SK-N-SH (cell line): ENCODE data around the gene TICRR. TPM values are rescaled to one million over a fixed set of nuclear protein-coding genes. Genes with fewer than 3 reads are reported as not detected.
A peak's percentile ranks its signal among the peaks of the same experiment; 100 is the strongest.

Source experiments
- CTCF ChIA-PET: fragments of 300-600, 350-600 bp; formaldehyde crosslinking; extraction: SDS; loops from one replicate; lab custom pipeline; 2021; lab: Yijun Ruan, JAX
- POLR2A ChIA-PET: fragments of 350-600 bp; sonication (Branson Sonifier 250); formaldehyde crosslinking; extraction: SDS; loops from one replicate; lab custom pipeline; 2020; ENCODE audit warnings: antibody characterized with exemption, inconsistent platforms; lab: Yijun Ruan, JAX
- DNase-seq: peaks from one replicate; pipeline ENCODE4 v3.0.0; 2012
- H2AFZ ChIP-seq: fragments of 200-600 bp; sonication (generic); 2 replicates; pipeline ENCODE4 v1.8.1; 2016; ENCODE audit warnings: antibody characterized with exemption, mild to moderate bottlenecking, low read depth
- H3F3A ChIP-seq: fragments of 200-600 bp; sonication (generic); replicated peaks from 2 replicates; pipeline ENCODE3; 2016; ENCODE audit warnings: antibody characterized with exemption, mild to moderate bottlenecking; ENCODE audit not compliant: insufficient read depth
- H3K27ac ChIP-seq, 2 experiments: fragments of 200-500 bp in 1 of 2; fragments of 200-600 bp in 1 of 2; sonication (Bioruptor generic) in 1 of 2; sonication (generic), shearing (Covaris generic) in 1 of 2; 2 replicates each; pipeline versions ENCODE4 v1.5.1 to v1.6.1; 2014 to 2016; ENCODE audit warnings: low read depth in 2 of 2, inconsistent platforms in 1 of 2, low read length in 1 of 2, mild to moderate bottlenecking in 1 of 2, mixed read lengths in 1 of 2
- H3K27me3 ChIP-seq: fragments of 200-600 bp; sonication (generic), shearing (Covaris generic); 2 replicates; pipeline ENCODE4 v1.6.1; 2016; ENCODE audit warnings: mixed run types; ENCODE audit not compliant: insufficient read depth
- H3K36me3 ChIP-seq, 2 experiments: fragments of 200-500 bp in 1 of 2; fragments of 200-600 bp in 1 of 2; sonication (Bioruptor generic) in 1 of 2; sonication (generic) in 1 of 2; replicated peaks in 1 of 2; 2 replicates each; pipeline versions ENCODE3 to v1.5.1; 2014 to 2016; ENCODE audit warnings: low read length in 1 of 2, mild to moderate bottlenecking in 1 of 2; ENCODE audit not compliant: insufficient read depth in 2 of 2, control insufficient read depth in 1 of 2
- H3K4me1 ChIP-seq, 2 experiments: fragments of 200-500 bp in 1 of 2; fragments of 200-600 bp in 1 of 2; sonication (Bioruptor generic) in 1 of 2; sonication (generic), shearing (Covaris generic) in 1 of 2; 2 replicates each; pipeline versions ENCODE4 v1.5.1 to v1.6.1; 2014 to 2016; ENCODE audit warnings: low read depth in 1 of 2, low read length in 1 of 2, mixed run types in 1 of 2; ENCODE audit not compliant: insufficient read depth in 2 of 2, control insufficient read depth in 1 of 2
- H3K4me2 ChIP-seq: fragments of 200-600 bp; sonication (generic), shearing (Covaris generic); 2 replicates; pipeline ENCODE4 v1.6.1; 2017; ENCODE audit warnings: mixed run types
- H3K4me3 ChIP-seq, 2 experiments: fragments of 200-500 bp in 1 of 2; fragments of 200-600 bp in 1 of 2; sonication (Bioruptor generic) in 1 of 2; sonication (generic), shearing (Covaris generic) in 1 of 2; 2 replicates each; pipeline versions ENCODE4 v1.5.1 to v1.8.1; 2014 to 2016; ENCODE audit warnings: low read depth in 2 of 2, inconsistent platforms in 1 of 2, low read length in 1 of 2, mild to moderate bottlenecking in 1 of 2, mixed read lengths in 1 of 2, moderate library complexity in 1 of 2
- H3K79me2 ChIP-seq: fragments of 200-600 bp; sonication (generic); 2 replicates; pipeline ENCODE4 v1.8.1; 2017; ENCODE audit warnings: mild to moderate bottlenecking; ENCODE audit not compliant: insufficient read depth
- H3K9ac ChIP-seq: fragments of 200-600 bp; sonication (generic); 2 replicates; pipeline ENCODE4 v1.6.1; 2017; ENCODE audit warnings: mixed run types
- H3K9me2 ChIP-seq: fragments of 200-600 bp; sonication (generic); 2 replicates; pipeline ENCODE4 v1.6.1; 2017; ENCODE audit warnings: mixed run types
- H3K9me3 ChIP-seq: fragments of 200-600 bp; sonication (generic); 2 replicates; pipeline ENCODE4 v1.6.1; 2017; ENCODE audit warnings: mixed run types, mild to moderate bottlenecking, moderate library complexity
- H4K20me1 ChIP-seq: fragments of 200-600 bp; sonication (generic); 2 replicates; pipeline ENCODE4 v1.6.1; 2017; ENCODE audit warnings: mild to moderate bottlenecking, mixed run types; ENCODE audit not compliant: insufficient read depth
- FOXM1 ChIP-seq: IDR thresholded peaks from 2 replicates; pipeline ENCODE4 v1.4.0; 2012; ENCODE audit warnings: low read depth, mild to moderate bottlenecking
- GABPA ChIP-seq: IDR thresholded peaks from 2 replicates; pipeline ENCODE4 v1.4.0; 2012; ENCODE audit warnings: low read depth, mild to moderate bottlenecking
- NFIC ChIP-seq: IDR thresholded peaks from 2 replicates; pipeline ENCODE4 v1.4.0; 2012; ENCODE audit warnings: borderline replicate concordance
- RAD21 ChIP-seq: IDR thresholded peaks from 2 replicates; pipeline ENCODE4 v1.6.1; 2012; ENCODE audit warnings: mild to moderate bottlenecking, low read length
- WGBS: methylation state at CpG from one replicate; pipeline ENCODE4 v1.1.6; 2017; ENCODE audit warnings: low lambda C conversion rate; 5-methylcytosine and 5-hydroxymethylcytosine counted together
- polyA plus RNA-seq, 3 experiments: library from polyadenylated mRNA; depleted of rRNA; stranded (reverse); fragments of >200 nt; gene quantifications; 2 replicates each; pipeline ENCODE4 v1.2.3, GENCODE V29; 2012
- TF ChIP-seq, protein P1 (sequence below): IDR thresholded peaks from 2 replicates; pipeline ENCODE4; 2012

The TICRR gene
- polyA plus RNA-seq, 1 of the 3 experiments (the other 2 are of a cell fraction), result 3.2 TPM

DNA sequence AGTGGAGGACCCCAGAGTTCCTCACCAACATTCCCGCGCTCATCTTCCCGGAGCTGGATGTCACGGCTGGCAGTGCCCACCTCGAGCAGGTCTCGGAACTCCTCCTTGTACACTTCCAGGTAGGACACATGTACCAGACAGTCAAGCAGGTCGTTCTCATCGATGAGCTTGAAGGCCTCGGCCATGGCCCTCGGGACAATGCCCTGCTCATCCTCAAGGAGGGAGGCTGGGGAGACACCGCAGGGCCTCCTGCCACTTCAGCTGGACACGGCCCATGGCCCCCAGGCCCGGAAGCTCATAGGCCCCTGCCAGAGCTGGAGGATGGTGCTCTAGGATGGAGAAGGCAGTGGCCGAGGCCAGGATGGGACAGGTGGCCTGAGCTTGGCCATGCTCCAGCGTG is 74.4 kb downstream of the TICRR start:
- ChIA-PET POLR2A (interaction anchor here (1.0 kb wide), 1 partner anchor 16 kb away, joined by 5 read pairs; no protein-coding TSS in a partner anchor), CTCF (interaction anchor here (0.7 to 4.4 kb wide), 2 partner anchors 23 to 819 kb away, joined by 3 to 36 read pairs; no protein-coding TSS in a partner anchor)
- H3K36me3 ChIP-seq, result peaks cover 6 to 17% of the 10 kb centered on the region in 2 experiments

DNA sequence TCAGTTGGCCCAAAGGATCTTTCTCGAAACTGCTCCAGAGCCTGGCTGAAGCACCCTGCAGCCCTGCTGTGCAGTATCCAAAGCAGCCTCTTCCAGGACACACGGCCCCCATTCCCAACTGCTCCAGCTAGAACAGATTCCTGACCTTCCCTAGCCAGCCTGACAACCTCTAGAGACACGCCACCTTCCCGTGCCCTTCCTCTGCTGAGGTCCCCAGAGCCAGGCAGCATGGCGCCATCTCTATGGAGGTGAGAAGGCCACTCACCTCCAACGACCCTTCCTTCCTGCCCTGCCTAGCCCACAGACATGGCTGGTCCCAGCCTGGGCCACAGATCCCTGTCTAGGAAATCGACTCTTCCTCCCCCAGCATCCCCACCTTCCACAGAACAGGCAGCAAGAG is 76.9 kb downstream of the TICRR start:
- H3K79me2 ChIP-seq, result peaks cover 39% of the 10 kb centered on the region
- no peak overlapping the region for H3K4me2 ChIP-seq
- 79% methylated on average over 5 of the region's 7 CpGs for WGBS
- no peak overlapping the region for H3K4me3 ChIP-seq
- no peaks in the 10 kb centered on the region for H3K9me2 ChIP-seq
- no peaks in the 10 kb centered on the region for H3K9me3 ChIP-seq
- POLR2A ChIA-PET, result no interaction called here
- TF ChIP-seq, protein P1, sequence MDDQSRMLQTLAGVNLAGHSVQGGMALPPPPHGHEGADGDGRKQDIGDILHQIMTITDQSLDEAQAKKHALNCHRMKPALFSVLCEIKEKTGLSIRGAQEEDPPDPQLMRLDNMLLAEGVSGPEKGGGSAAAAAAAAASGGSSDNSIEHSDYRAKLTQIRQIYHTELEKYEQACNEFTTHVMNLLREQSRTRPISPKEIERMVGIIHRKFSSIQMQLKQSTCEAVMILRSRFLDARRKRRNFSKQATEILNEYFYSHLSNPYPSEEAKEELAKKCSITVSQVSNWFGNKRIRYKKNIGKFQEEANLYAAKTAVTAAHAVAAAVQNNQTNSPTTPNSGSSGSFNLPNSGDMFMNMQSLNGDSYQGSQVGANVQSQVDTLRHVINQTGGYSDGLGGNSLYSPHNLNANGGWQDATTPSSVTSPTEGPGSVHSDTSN, result no peak
- TF ChIP-seq NFIC (no peak), FOXM1 (no peak), RAD21 (no peak)
- H4K20me1 ChIP-seq, result no peaks in the 10 kb centered on the region
- H3K27ac ChIP-seq, result no peak overlapping the region
- H3F3A ChIP-seq, result peaks cover 12% of the 10 kb centered on the region
- peaks cover 0 to 11% of the 10 kb centered on the region in 2 experiments for H3K36me3 ChIP-seq
- H2AFZ ChIP-seq, result no peak overlapping the region
- H3K4me1 ChIP-seq, result peaks cover 0 to 8% of the 10 kb centered on the region in 2 experiments; a peak in 2 of 4 replicates
- no peaks in the 10 kb centered on the region for H3K27me3 ChIP-seq
- DNase-seq, result no peak
- CTCF ChIA-PET, result no interaction called here
- H3K9ac ChIP-seq, result no peak overlapping the region

More for the DNA sequence above, 74.4 kb downstream of the TICRR start:
- WGBS, result 85% methylated on average over 7 of the region's 15 CpGs
- Histone ChIP-seq H4K20me1 (no peaks in the 10 kb centered on the region), H3K4me3 (no peak overlapping the region), H3K27ac (no peak overlapping the region), H2AFZ (no peak overlapping the region), H3K9me2 (no peaks in the 10 kb centered on the region), H3K4me2 (no peak overlapping the region)
- TF ChIP-seq GABPA, result no peak
- TF ChIP-seq, all 33 proteins: peak for 0
- DNase-seq, result peak; percentile 16
- Histone ChIP-seq H3K4me1 (peaks cover 0 to 8% of the 10 kb centered on the region in 2 experiments; a peak in 1 of 4 replicates), H3K9me3 (no peaks in the 10 kb centered on the region), H3F3A (no peaks in the 10 kb centered on the region), H3K9ac (no peak overlapping the region), H3K79me2 (peaks cover 39% of the 10 kb centered on the region), H3K27me3 (no peaks in the 10 kb centered on the region)

DNA sequence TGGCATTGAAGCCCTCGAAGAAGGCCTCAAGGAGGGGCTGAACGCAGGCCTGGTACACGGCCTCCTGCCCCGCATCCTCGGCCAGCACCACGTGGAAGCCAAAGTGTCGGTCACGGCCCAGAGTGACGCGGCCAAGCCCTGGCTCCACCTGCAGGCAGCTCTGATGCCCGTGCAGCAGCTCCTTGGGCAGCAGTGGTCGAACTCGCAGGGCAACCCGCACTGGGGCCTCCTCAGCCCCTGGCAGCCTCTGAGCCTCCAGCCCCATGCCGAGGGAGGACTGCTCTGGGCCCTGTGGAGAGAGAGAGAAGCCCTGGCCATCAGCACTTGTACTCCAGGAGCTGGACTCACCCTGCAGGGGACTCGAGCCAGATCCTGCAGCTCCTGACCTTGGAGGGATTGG is 77.4 kb downstream of the TICRR start:
- ChIA-PET POLR2A (interaction anchor here (1.0 kb wide), 1 partner anchor 13 kb away, joined by 3 read pairs; no protein-coding TSS in a partner anchor), CTCF (no interaction called here)
- peaks cover 0 to 11% of the 10 kb centered on the region in 2 experiments for H3K36me3 ChIP-seq
- no peak overlapping the region for H3K27ac ChIP-seq
- H3K27me3 ChIP-seq, result no peaks in the 10 kb centered on the region
- no peak overlapping the region for H3K4me2 ChIP-seq
- H4K20me1 ChIP-seq, result no peaks in the 10 kb centered on the region
- H3K9me3 ChIP-seq, result no peaks in the 10 kb centered on the region
- H3K79me2 ChIP-seq, result peaks cover 39% of the 10 kb centered on the region
- WGBS, result 100% methylated on average over 5 of the region's 16 CpGs
- H3K4me1 ChIP-seq, result peaks cover 0 to 6% of the 10 kb centered on the region in 2 experiments; a peak in 2 of 4 replicates
- no peaks in the 10 kb centered on the region for H3K9me2 ChIP-seq
- H2AFZ ChIP-seq, result no peak overlapping the region
- peaks cover 16% of the 10 kb centered on the region for H3F3A ChIP-seq
- H3K9ac ChIP-seq, result no peak overlapping the region
- no peak for DNase-seq
- H3K4me3 ChIP-seq, result no peak overlapping the region
- TF ChIP-seq GABPA, result no peak
